HepG2 (cell line): Measurements from ENCODE around the gene ORC6. TPM values are rescaled to one million over a fixed set of nuclear protein-coding genes. Genes with fewer than 3 reads are reported as not detected.
"Not testable (repeated sequence)": the region's sequence is repeated elsewhere in the genome, so short reads cannot be mapped to it uniquely, and the experiment has no call there.

Source experiments
- ATAC-seq: fragments of 200-7000 bp; cut with Tn5 transposase; 3 replicates; pipeline ENCODE4 v1.9.1; 2020; ENCODE audit warnings: mild to moderate bottlenecking, moderate library complexity
- BruUV-seq: library from RNA; stranded (reverse); fragments of 400-500 nt; replicated peaks from 2 replicates; lab custom pipeline; 2021; lab: Mats Ljungman, UMichigan
- CTCF ChIA-PET: fragments of 300-600 bp; formaldehyde crosslinking; extraction: SDS; loops from one replicate; lab custom pipeline; 2021; ENCODE audit warnings: low total read pairs, inconsistent platforms, low intra/inter-chr PET ratio; lab: Yijun Ruan, JAX
- POLR2A ChIA-PET: fragments of 350-600 bp; sonication (Branson Sonifier 250); formaldehyde crosslinking; loops from one replicate; lab custom pipeline; 2020; ENCODE audit warnings: antibody characterized with exemption, inconsistent platforms; lab: Yijun Ruan, JAX
- DNase-seq: peaks from one replicate; pipeline ENCODE4 v3.0.0-alpha.2; 2015; ENCODE audit warnings: low spot score
- FAIRE-seq: peaks from 3 replicates; lab custom pipeline; 2011; peaks lifted over from hg19 to GRCh38; lab: Jason Lieb, UNC
- H2AFZ ChIP-seq: one replicate; pipeline ENCODE4 v1.6.1; 2011; ENCODE audit warnings: low read length, inconsistent platforms
- H3K27ac ChIP-seq: fragments of 300-600 bp; 3 replicates; pipeline ENCODE4 v1.8.0; 2011; ENCODE audit warnings: mixed run types, mild to moderate bottlenecking, mixed read lengths, low read length, inconsistent platforms; ENCODE audit not compliant: insufficient read depth; ENCODE audit errors: extremely low read length
- H3K27me3 ChIP-seq, 2 experiments: fragments of 200-600 bp in 1 of 2; 2 replicates in 1 of 2; 3 replicates in 1 of 2; pipeline versions ENCODE4 v1.6.0 to v1.8.0; 2011; ENCODE audit warnings: low read length in 2 of 2, mild to moderate bottlenecking in 2 of 2, moderate library complexity in 2 of 2, inconsistent platforms in 1 of 2; ENCODE audit not compliant: insufficient read depth in 2 of 2, control insufficient read depth in 1 of 2
- H3K36me3 ChIP-seq, 2 experiments: fragments of 200-600 bp in 1 of 2; replicated peaks in 1 of 2; 2 replicates in 1 of 2; 3 replicates in 1 of 2; pipeline versions ENCODE4 v1.5.1 to v1.8.0; 2011; ENCODE audit warnings: low read length in 2 of 2, inconsistent platforms in 1 of 2; ENCODE audit not compliant: insufficient read depth in 2 of 2, control insufficient read depth in 1 of 2
- H3K4me1 ChIP-seq: 2 replicates; pipeline ENCODE4 v1.5.1; 2012; ENCODE audit warnings: low read length, inconsistent platforms; ENCODE audit not compliant: insufficient read depth
- H3K4me2 ChIP-seq: 2 replicates; pipeline ENCODE4 v1.6.0; 2011; ENCODE audit warnings: low read depth, low read length, inconsistent platforms
- H3K4me3 ChIP-seq, 3 experiments: fragments of 200-600 bp in 1 of 3; sonication (generic), shearing (Covaris generic) in 1 of 3; replicated peaks in 1 of 3; 2 replicates each; pipeline ENCODE4 v1.5.1; 2011 to 2016; ENCODE audit warnings: low read length in 3 of 3, inconsistent platforms in 2 of 3, low read depth in 2 of 3, mild to moderate bottlenecking in 2 of 3, control low read depth in 1 of 3, mixed read lengths in 1 of 3; ENCODE audit not compliant: insufficient read depth in 1 of 3
- H3K79me2 ChIP-seq: one replicate; pipeline ENCODE4 v1.6.1; 2011; ENCODE audit warnings: low read length, inconsistent platforms; ENCODE audit not compliant: insufficient read depth
- H3K9ac ChIP-seq: 2 replicates; pipeline ENCODE4 v1.6.0; 2011; ENCODE audit warnings: mild to moderate bottlenecking, low read depth, low read length, inconsistent platforms; ENCODE audit not compliant: insufficient read depth
- H3K9me3 ChIP-seq: 2 replicates; pipeline ENCODE4 v1.5.1; 2012; ENCODE audit warnings: mild to moderate bottlenecking, low read length
- H4K20me1 ChIP-seq: 2 replicates; pipeline ENCODE4 v1.6.0; 2011; ENCODE audit warnings: inconsistent platforms, mild to moderate bottlenecking, low read length, moderate library complexity; ENCODE audit not compliant: insufficient read depth
- HNF4A ChIP-seq: sonication (generic); formaldehyde crosslinking; IDR thresholded peaks from 2 replicates; pipeline ENCODE4 v1.4.0; 2020; ENCODE audit warnings: missing genetic modification reagents
- PAXIP1 ChIP-seq: sonication (generic); formaldehyde crosslinking; conservative IDR thresholded peaks from 2 replicates; pipeline ENCODE4 v1.4.0; 2020; ENCODE audit warnings: mild to moderate bottlenecking, missing genetic modification reagents, moderate library complexity
- WGBS: methylation state at CpG from one replicate; pipeline ENCODE4 v1.1.6; 2017; ENCODE audit warnings: low lambda C conversion rate; 5-methylcytosine and 5-hydroxymethylcytosine counted together
- in situ Hi-C: cut with HindIII; loops from 2 replicates; pipeline ENCODE4 v1.10.0; 2017; ENCODE audit warnings: low pct_unique_long_range_greater_than_20kb; ENCODE audit not compliant: extremely low pct_ligation_motif_present
- intact Hi-C: fragments of 100-400 bp; cut with micrococcal nuclease; formaldehyde crosslinking; loops from one replicate; pipeline ENCODE4 v1.10.0; 2022; ENCODE audit not compliant: unreplicated experiment
- polyA plus RNA-seq, 8 experiments: library from polyadenylated mRNA; depleted of rRNA in 3 of 8; stranded (reverse) in 7 of 8; unstranded in 1 of 8; fragments of >200 nt; fragmentation: Illumina TruSeq in 4 of 8; extraction: Trizol in 4 of 8; gene quantifications; 2 replicates each; pipeline versions ENCODE4 v1.2.1 to v1.2.3, GENCODE V29; 2011 to 2016; ENCODE audit warnings: low read depth in 4 of 8, missing spikeins in 1 of 8, mixed read lengths in 1 of 8; ENCODE audit not compliant: insufficient read depth in 1 of 8
- total RNA-seq, 5 experiments: library from RNA; depleted of rRNA; stranded (reverse); fragments of >200 nt; fragmentation: Illumina TruSeq; extraction: Trizol; gene quantifications; 2 replicates each; pipeline ENCODE4 v1.2.3, GENCODE V29; 2016; ENCODE audit warnings: low read depth in 1 of 5

Gene ORC6
- total and polyA plus RNA-seq, 2 of the 13 experiments (the other 11 are each of a cell fraction or from before 2014, with no cell fraction given) = 34.2 to 69.8 TPM

GRCh38 chr16:46681867-46682266 is 7.6 kb upstream of the ORC6 start:
- POLR2A ChIA-PET, H3K27ac ChIP-seq, H3K9ac ChIP-seq: not testable (repeated sequence)
- peaks cover 96% of the 10 kb centered on the region for H3K4me1 ChIP-seq
- TF ChIP-seq HNF4A (CRISPR knock-in tag) = peak; percentile 61; the same call in 1 of the 2 replicates
- peak; percentile 30; the same call in 1 of the 2 replicates for TF ChIP-seq PAXIP1 (CRISPR knock-in tag)
- TF ChIP-seq, all 625 proteins: peak for 2; not testable (repeated sequence) for 623
- DNase-seq, H2AFZ ChIP-seq, H3K4me2 ChIP-seq, H3K4me3 ChIP-seq, intact Hi-C loops, BruUV-seq, FAIRE-seq, H3K9me3 ChIP-seq, in situ Hi-C loops, CTCF ChIA-PET, H3K27me3 ChIP-seq, ATAC-seq: not testable (repeated sequence)
- Histone ChIP-seq H3K79me2 (peaks cover 61% of the 10 kb centered on the region), H3K36me3 (peaks cover 9 to 26% of the 10 kb centered on the region in 2 experiments; a peak in 4 of 5 replicates), H4K20me1 (peaks cover 32% of the 10 kb centered on the region)
- 39% methylated on average over 2 of the region's 2 CpGs for WGBS
